PC-3 (cell line): ENCODE results near the gene PLSCR1.

Experiments used
- CTCF ChIP-seq: fragments of 300-600 bp; sonication (generic); conservative IDR thresholded peaks from 2 replicates; pipeline ENCODE4 v1.5.1; 2017; ENCODE audit warnings: antibody characterized with exemption, low read depth, mild to moderate bottlenecking, low read length
- EZH2 ChIP-seq: fragments of 300-600 bp; sonication (generic); IDR thresholded peaks from one replicate; pipeline ENCODE4 v1.6.1; 2017; ENCODE audit warnings: antibody characterized with exemption, mild to moderate bottlenecking, low read length; ENCODE audit not compliant: unreplicated experiment
- EZH2phosphoT487 ChIP-seq: fragments of 300-600 bp; sonication (generic); IDR thresholded peaks from 2 replicates; pipeline ENCODE4 v1.6.1; 2018; ENCODE audit warnings: mild to moderate bottlenecking, antibody characterized with exemption, low read length, borderline replicate concordance

- no peak for TF ChIP-seq EZH2phosphoT487
- TF ChIP-seq EZH2: no peak
- no peak for TF ChIP-seq CTCF
Observed at GRCh38 chr3:146547235-146547835, 2.9 kb upstream of the PLSCR1 start.
